Upper lobe of left lung (tissue), 6 donors: ENCODE measurements around the gene RALA. TPM values are rescaled to one million over a fixed set of nuclear protein-coding genes. Genes with fewer than 3 reads are reported as not detected.

Experiments
- ATAC-seq, 2 donors: fragments of 200-7000 bp; cut with Tn5 transposase; one replicate each; pipeline ENCODE4 v1.9.1; 2022; ENCODE audit warnings: mild to moderate bottlenecking in 2 of 2, moderate library complexity in 2 of 2; ENCODE audit not compliant: low FRiP score in 2 of 2
- DNase-seq, 2 donors: peaks; one replicate each; pipeline ENCODE4 v3.0.0-alpha.2; 2019 to 2020
- H3K27ac ChIP-seq, 4 donors: fragments of 200-600 bp; sonication (generic); one replicate each; pipeline ENCODE4 v1.5.1; 2016 to 2019
- H3K27me3 ChIP-seq, 4 donors: fragments of 200-600 bp; sonication (generic); one replicate each; pipeline ENCODE4 v1.5.1; 2017 to 2019
- H3K36me3 ChIP-seq, 4 donors: fragments of 200-600 bp; sonication (generic); one replicate each; pipeline ENCODE4 v1.5.1; 2016 to 2019
- H3K4me1 ChIP-seq, 4 donors: fragments of 200-600 bp; sonication (generic); one replicate each; pipeline ENCODE4 v1.5.1; 2018 to 2019
- H3K4me3 ChIP-seq, 4 donors: fragments of 200-600 bp; sonication (generic); one replicate each; pipeline ENCODE4 v1.5.1; 2017 to 2019; ENCODE audit warnings: mild to moderate bottlenecking in 2 of 4, moderate library complexity in 1 of 4
- H3K9me3 ChIP-seq, 4 donors: fragments of 200-600 bp; sonication (generic); one replicate each; pipeline ENCODE4 v1.5.1; 2018 to 2019
- CTCF ChIP-seq, 6 experiments: fragments of 450-650 bp in 4 of 6; fragments of 200-600 bp in 2 of 6; sonication (generic) in 2 of 6; IDR thresholded peaks; one replicate each; pipeline ENCODE4 v1.5.1; 2016 to 2019; ENCODE audit warnings: antibody characterized with exemption in 6 of 6
- EP300 ChIP-seq, 4 donors: sonication (generic); formaldehyde crosslinking; IDR thresholded peaks; one replicate each; pipeline ENCODE4 v1.5.1; 2017; ENCODE audit warnings: antibody characterized with exemption in 4 of 4, control low read depth in 2 of 4
- POLR2A ChIP-seq, 4 donors: fragments of 450-650 bp; IDR thresholded peaks; one replicate each; pipeline ENCODE4 v1.5.1; 2016 to 2017; ENCODE audit warnings: antibody characterized with exemption in 4 of 4, mild to moderate bottlenecking in 2 of 4
- POLR2AphosphoS5 ChIP-seq, 2 donors: sonication (generic); formaldehyde crosslinking; IDR thresholded peaks; one replicate each; pipeline ENCODE4 v1.5.1; 2017; ENCODE audit warnings: antibody characterized with exemption in 2 of 2
- WGBS, 2 donors: methylation state at CpG; one replicate each; pipeline ENCODE4 v1.1.5; 2017 to 2018; 5-methylcytosine and 5-hydroxymethylcytosine counted together
- total RNA-seq, 6 donors: library from RNA; depleted of rRNA in 4 of 6; stranded (reverse); fragments of >200 nt in 4 of 6; gene quantifications; one replicate each; pipeline versions ENCODE4 v1.1.0 to v1.2.1, GENCODE V29; 2016 to 2021
- donor health status: DM: no; HTN: no; CAD: no; lungs with moderate emphysema.
- donor health status: DM: no; HTN: yes; CAD: no; lungs with severe emphysema.

Gene RALA
- total RNA-seq, 6 donors from 2014 or later = 7.3 to 45.1 (median 33.5) TPM

GRCh38 chr7:39582536-39582935 is 40.8 kb upstream of the RALA start:
- ATAC-seq (no peak), DNase-seq (no peak)
- Histone ChIP-seq H3K27ac (no peak overlapping the region), H3K4me3 (no peak overlapping the region), H3K4me1 (peaks cover 0 to 8% (median 0%) of the 10 kb centered on the region in 4 donors), H3K9me3 (no peaks in the 10 kb centered on the region), H3K27me3 (no peaks in the 10 kb centered on the region), H3K36me3 (peaks cover 0 to 8% (median 0%) of the 10 kb centered on the region in 4 donors)
- WGBS, 2 donors = 82 to 98% methylated on average over 2 of the region's 2 CpGs
- TF ChIP-seq CTCF (IDR thresholded peaks at IDR 0.05) = no peak
- TF ChIP-seq POLR2AphosphoS5 (IDR thresholded peaks at IDR 0.05) = no peak
- no peak for TF ChIP-seq EP300 (IDR thresholded peaks at IDR 0.05)
- TF ChIP-seq POLR2A (IDR thresholded peaks at IDR 0.05) = no peak

- no peak for TF ChIP-seq CTCF (IDR thresholded peaks at IDR 0.05)
- no peak for TF ChIP-seq EP300 (IDR thresholded peaks at IDR 0.05)
- no peak for TF ChIP-seq POLR2AphosphoS5 (IDR thresholded peaks at IDR 0.05)
- WGBS, 2 donors = 92 to 93% methylated on average over 2 of the region's 2 CpGs
- Histone ChIP-seq H3K4me3 (no peak overlapping the region), H3K27me3 (no peaks in the 10 kb centered on the region), H3K36me3 (peaks cover 0 to 7% (median 0%) of the 10 kb centered on the region in 4 donors), H3K4me1 (peaks cover 0 to 9% (median under 1%) of the 10 kb centered on the region in 4 donors), H3K9me3 (no peaks in the 10 kb centered on the region), H3K27ac (no peak overlapping the region)
- DNase-seq (no peak), ATAC-seq (no peak)
Observed at GRCh38 chr7:39583539-39583938, 39.8 kb upstream of the RALA start.

GRCh38 chr7:39587393-39587792 is 36.0 kb upstream of the RALA start:
- H3K27ac ChIP-seq = no peak overlapping the region
- peaks cover 5 to 18% (median 17%) of the 10 kb centered on the region in 4 donors for H3K4me1 ChIP-seq
- DNase-seq (no peak), ATAC-seq (no peak)
- no peak for TF ChIP-seq POLR2A (IDR thresholded peaks at IDR 0.05)
- no peak for TF ChIP-seq POLR2AphosphoS5 (IDR thresholded peaks at IDR 0.05)
- TF ChIP-seq CTCF (IDR thresholded peaks at IDR 0.05) = no peak
- TF ChIP-seq EP300 (IDR thresholded peaks at IDR 0.05) = no peak
- no peaks in the 10 kb centered on the region for H3K36me3 ChIP-seq
- H3K9me3 ChIP-seq = no peaks in the 10 kb centered on the region
- no peaks in the 10 kb centered on the region for H3K27me3 ChIP-seq
- no peak overlapping the region for H3K4me3 ChIP-seq

GRCh38 chr7:39588416-39588815 is 35.0 kb upstream of the RALA start:
- peak overlapping the region in 3 of 4 donors; percentile 6 to 56 (median 32) for H3K27ac ChIP-seq
- peaks cover 5 to 18% (median 17%) of the 10 kb centered on the region in 4 donors for H3K4me1 ChIP-seq
- H3K9me3 ChIP-seq = no peaks in the 10 kb centered on the region
- ATAC-seq = no peak
- no peak overlapping the region for H3K4me3 ChIP-seq
- 29 to 40% methylated on average over 5 of the region's 5 CpGs for WGBS, 2 donors
- no peak for DNase-seq
- TF ChIP-seq POLR2AphosphoS5 (IDR thresholded peaks at IDR 0.05) = no peak
- TF ChIP-seq POLR2A (IDR thresholded peaks at IDR 0.05) = no peak
- TF ChIP-seq CTCF (IDR thresholded peaks at IDR 0.05) = no peak
- no peak for TF ChIP-seq EP300 (IDR thresholded peaks at IDR 0.05)
- H3K27me3 ChIP-seq = no peaks in the 10 kb centered on the region
- H3K36me3 ChIP-seq = no peaks in the 10 kb centered on the region

- no peaks in the 10 kb centered on the region for H3K27me3 ChIP-seq
- ATAC-seq (peak in 1 of 2 donors; percentile 78), DNase-seq (peak in 1 of 2 donors; percentile 63)
- no peaks in the 10 kb centered on the region for H3K9me3 ChIP-seq
- H3K4me3 ChIP-seq = no peak overlapping the region
- H3K4me1 ChIP-seq = peaks cover 5 to 18% (median 17%) of the 10 kb centered on the region in 4 donors
- TF ChIP-seq CTCF (IDR thresholded peaks at IDR 0.05) (no peak), POLR2A (IDR thresholded peaks at IDR 0.05) (peak in 1 of 4 donors; percentile 33), POLR2AphosphoS5 (IDR thresholded peaks at IDR 0.05) (peak; percentile 61 to 77), EP300 (IDR thresholded peaks at IDR 0.05) (peak in 3 of 4 donors; percentile 16 to 94 (median 59))
- WGBS, 2 donors = 22 to 28% methylated on average over 7 of the region's 7 CpGs
- H3K27ac ChIP-seq = peak overlapping the region; percentile 14 to 56 (median 40)
- no peaks in the 10 kb centered on the region for H3K36me3 ChIP-seq
Observed at GRCh38 chr7:39589323-39590111, 33.9 kb upstream of the RALA start.
